SK-N-SH treated with all-trans-retinoic acid at 6 μM for 48 hours (cell line): ENCODE results near the gene LAGE3.

ENCODE experiments used
- ATAC-seq: fragments of 200-7000 bp; cut with Tn5 transposase; 3 replicates; pipeline ENCODE4 v1.9.1; 2020; ENCODE audit warnings: mild to moderate bottlenecking, moderate library complexity
- ARNTL ChIP-seq: fragments of 450-650 bp; formaldehyde crosslinking; IDR thresholded peaks from 2 replicates; pipeline ENCODE4 v1.5.0; 2020; ENCODE audit warnings: low read depth, mild to moderate bottlenecking, moderate library complexity, borderline replicate concordance
- BACH2 ChIP-seq: fragments of 250-450 bp; sonication (Bioruptor Pico); IDR thresholded peaks from 2 replicates; pipeline ENCODE4 v1.9.0; 2021; ENCODE audit warnings: mild to moderate bottlenecking, borderline replicate concordance
- CSDC2 ChIP-seq: fragments of 250-450 bp; sonication (Bioruptor Pico); IDR thresholded peaks from 2 replicates; pipeline ENCODE4 v1.5.0; 2020; ENCODE audit warnings: mild to moderate bottlenecking, moderate library complexity
- ESRRG ChIP-seq: fragments of 250-450 bp; sonication (Bioruptor Pico); IDR thresholded peaks from 2 replicates; pipeline ENCODE4 v1.6.1; 2021; ENCODE audit warnings: mild to moderate bottlenecking
- GLIS3 ChIP-seq: fragments of 250-450 bp; sonication (Bioruptor Pico); IDR thresholded peaks from 2 replicates; pipeline ENCODE4 v1.5.0; 2020; ENCODE audit warnings: mild to moderate bottlenecking, moderate library complexity
- ISL1 ChIP-seq: fragments of 250-450 bp; sonication (Bioruptor Pico); IDR thresholded peaks from 2 replicates; pipeline ENCODE4 v2.1.2; 2022; ENCODE audit warnings: mild to moderate bottlenecking, moderate library complexity
- OSR1 ChIP-seq: fragments of 250-450 bp; sonication (Bioruptor Pico); IDR thresholded peaks from 2 replicates; pipeline ENCODE4 v1.8.0; 2022; ENCODE audit warnings: moderate library complexity, mild to moderate bottlenecking, inconsistent platforms
- SNAI2 ChIP-seq: fragments of 250-450 bp; sonication (Bioruptor Pico); IDR thresholded peaks from 2 replicates; pipeline ENCODE4 v1.5.0; 2020; ENCODE audit warnings: mild to moderate bottlenecking, moderate library complexity
- TCF4 ChIP-seq: fragments of 250-450 bp; sonication (Bioruptor Pico); IDR thresholded peaks from 2 replicates; pipeline ENCODE4 v1.8.0; 2021; ENCODE audit warnings: mild to moderate bottlenecking, moderate library complexity, borderline replicate concordance
- TOX ChIP-seq: fragments of 250-450 bp; sonication (Bioruptor Pico); IDR thresholded peaks from 2 replicates; pipeline ENCODE4 v1.8.0; 2021; ENCODE audit warnings: mild to moderate bottlenecking, moderate library complexity, borderline replicate concordance
- ZC3H10 ChIP-seq: fragments of 250-450 bp; sonication (Bioruptor Pico); IDR thresholded peaks from 2 replicates; pipeline ENCODE4 v1.5.1; 2021; ENCODE audit warnings: mild to moderate bottlenecking, moderate library complexity
- ZFP3 ChIP-seq: fragments of 250-450 bp; sonication (Bioruptor Pico); IDR thresholded peaks from 2 replicates; pipeline ENCODE4 v1.5.0; 2020; ENCODE audit warnings: mild to moderate bottlenecking, moderate library complexity
- ZFP30 ChIP-seq: fragments of 450-650 bp; formaldehyde crosslinking; IDR thresholded peaks from 2 replicates; pipeline ENCODE4 v1.5.0; 2022; ENCODE audit warnings: mild to moderate bottlenecking, moderate library complexity
- ZNF565 ChIP-seq: fragments of 450-650 bp; formaldehyde crosslinking; conservative IDR thresholded peaks from 2 replicates; pipeline ENCODE4 v1.5.0; 2020; ENCODE audit warnings: low read depth, mild to moderate bottlenecking, moderate library complexity
- ZNF70 ChIP-seq: fragments of 450-650 bp; formaldehyde crosslinking; IDR thresholded peaks from 2 replicates; pipeline ENCODE4 v1.5.0; 2020; ENCODE audit warnings: mild to moderate bottlenecking, moderate library complexity
- ZNF8 ChIP-seq: fragments of 450-650 bp; formaldehyde crosslinking; IDR thresholded peaks from 2 replicates; pipeline ENCODE4 v1.5.0; 2020; ENCODE audit warnings: mild to moderate bottlenecking, moderate library complexity
- TF ChIP-seq, protein P1 (sequence below): fragments of 250-450 bp; sonication (Bioruptor Pico); IDR thresholded peaks from 2 replicates; pipeline ENCODE4 v1.5.1; 2021; ENCODE audit warnings: mild to moderate bottlenecking, moderate library complexity
- TF ChIP-seq, protein P2 (sequence below): fragments of 250-450 bp; sonication (Bioruptor Pico); IDR thresholded peaks from 2 replicates; pipeline ENCODE4 v1.5.0; 2020; ENCODE audit warnings: mild to moderate bottlenecking, moderate library complexity
- TF ChIP-seq, protein P3 (sequence below): fragments of 250-450 bp; sonication (Bioruptor Pico); IDR thresholded peaks from 2 replicates; pipeline ENCODE4 v1.5.1; 2020; ENCODE audit warnings: low read depth, mild to moderate bottlenecking, moderate library complexity
- TF ChIP-seq, protein P4 (sequence below): fragments of 250-450 bp; sonication (Bioruptor Pico); IDR thresholded peaks from 2 replicates; pipeline ENCODE4 v1.8.0; 2021; ENCODE audit warnings: low read depth, mild to moderate bottlenecking, moderate library complexity, borderline replicate concordance

Gene LAGE3

DNA sequence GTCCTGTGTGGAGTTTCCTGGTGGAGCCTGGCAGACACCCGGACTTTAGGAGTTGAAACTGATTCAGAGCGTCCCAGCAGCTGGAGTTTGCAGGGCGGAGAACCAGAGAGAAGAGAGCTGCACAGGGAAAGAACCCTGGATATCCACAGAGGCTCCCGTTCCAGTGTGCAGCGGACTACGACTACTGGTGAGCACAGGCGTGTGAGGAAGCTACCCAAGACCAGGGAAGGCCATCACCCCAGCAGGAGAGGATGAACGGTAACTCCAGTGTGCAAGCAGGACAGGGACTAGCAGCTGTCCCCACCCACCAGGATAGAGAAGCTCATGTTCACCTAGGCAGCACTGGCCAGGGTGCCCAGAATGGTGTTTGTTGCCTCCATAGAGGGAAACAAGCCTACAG lies 2.3 kb downstream of the LAGE3 start:
- TF ChIP-seq ZNF8 (CRISPR knock-in tag), result no peak
- no peak for TF ChIP-seq ZNF70 (CRISPR knock-in tag)
- TF ChIP-seq ISL1 (CRISPR knock-in tag), result no peak
- no peak for TF ChIP-seq ZFP3
- TF ChIP-seq ZFP30 (CRISPR knock-in tag), result no peak
- TF ChIP-seq, protein P1, sequence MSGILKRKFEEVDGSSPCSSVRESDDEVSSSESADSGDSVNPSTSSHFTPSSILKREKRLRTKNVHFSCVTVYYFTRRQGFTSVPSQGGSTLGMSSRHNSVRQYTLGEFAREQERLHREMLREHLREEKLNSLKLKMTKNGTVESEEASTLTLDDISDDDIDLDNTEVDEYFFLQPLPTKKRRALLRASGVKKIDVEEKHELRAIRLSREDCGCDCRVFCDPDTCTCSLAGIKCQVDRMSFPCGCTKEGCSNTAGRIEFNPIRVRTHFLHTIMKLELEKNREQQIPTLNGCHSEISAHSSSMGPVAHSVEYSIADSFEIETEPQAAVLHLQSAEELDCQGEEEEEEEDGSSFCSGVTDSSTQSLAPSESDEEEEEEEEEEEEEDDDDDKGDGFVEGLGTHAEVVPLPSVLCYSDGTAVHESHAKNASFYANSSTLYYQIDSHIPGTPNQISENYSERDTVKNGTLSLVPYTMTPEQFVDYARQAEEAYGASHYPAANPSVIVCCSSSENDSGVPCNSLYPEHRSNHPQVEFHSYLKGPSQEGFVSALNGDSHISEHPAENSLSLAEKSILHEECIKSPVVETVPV (CRISPR knock-in tag), result no peak
- TF ChIP-seq, all 23 proteins: peak for 0
- no peak for ATAC-seq

DNA sequence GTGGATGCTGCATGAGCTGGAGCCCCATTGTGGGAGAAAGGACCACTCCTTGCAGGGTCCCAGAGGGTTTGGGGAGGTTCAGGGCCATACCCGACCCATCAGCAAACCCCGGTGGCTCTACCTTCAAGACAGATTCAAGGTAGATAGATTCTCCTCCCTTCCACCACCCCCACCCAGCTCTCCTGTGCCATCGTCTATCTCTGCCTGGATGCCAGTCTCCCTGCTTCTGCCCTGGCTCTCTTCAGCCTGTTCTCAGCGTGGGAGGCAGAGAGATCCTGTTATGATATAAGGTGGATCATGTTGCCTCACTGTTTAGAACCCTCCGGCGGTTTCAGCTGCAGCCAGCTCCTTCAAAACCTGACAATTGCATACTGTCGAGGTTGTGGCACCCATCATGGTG lies 5.4 kb downstream of the LAGE3 start:
- no peak for ATAC-seq
- TF ChIP-seq, protein P2, sequence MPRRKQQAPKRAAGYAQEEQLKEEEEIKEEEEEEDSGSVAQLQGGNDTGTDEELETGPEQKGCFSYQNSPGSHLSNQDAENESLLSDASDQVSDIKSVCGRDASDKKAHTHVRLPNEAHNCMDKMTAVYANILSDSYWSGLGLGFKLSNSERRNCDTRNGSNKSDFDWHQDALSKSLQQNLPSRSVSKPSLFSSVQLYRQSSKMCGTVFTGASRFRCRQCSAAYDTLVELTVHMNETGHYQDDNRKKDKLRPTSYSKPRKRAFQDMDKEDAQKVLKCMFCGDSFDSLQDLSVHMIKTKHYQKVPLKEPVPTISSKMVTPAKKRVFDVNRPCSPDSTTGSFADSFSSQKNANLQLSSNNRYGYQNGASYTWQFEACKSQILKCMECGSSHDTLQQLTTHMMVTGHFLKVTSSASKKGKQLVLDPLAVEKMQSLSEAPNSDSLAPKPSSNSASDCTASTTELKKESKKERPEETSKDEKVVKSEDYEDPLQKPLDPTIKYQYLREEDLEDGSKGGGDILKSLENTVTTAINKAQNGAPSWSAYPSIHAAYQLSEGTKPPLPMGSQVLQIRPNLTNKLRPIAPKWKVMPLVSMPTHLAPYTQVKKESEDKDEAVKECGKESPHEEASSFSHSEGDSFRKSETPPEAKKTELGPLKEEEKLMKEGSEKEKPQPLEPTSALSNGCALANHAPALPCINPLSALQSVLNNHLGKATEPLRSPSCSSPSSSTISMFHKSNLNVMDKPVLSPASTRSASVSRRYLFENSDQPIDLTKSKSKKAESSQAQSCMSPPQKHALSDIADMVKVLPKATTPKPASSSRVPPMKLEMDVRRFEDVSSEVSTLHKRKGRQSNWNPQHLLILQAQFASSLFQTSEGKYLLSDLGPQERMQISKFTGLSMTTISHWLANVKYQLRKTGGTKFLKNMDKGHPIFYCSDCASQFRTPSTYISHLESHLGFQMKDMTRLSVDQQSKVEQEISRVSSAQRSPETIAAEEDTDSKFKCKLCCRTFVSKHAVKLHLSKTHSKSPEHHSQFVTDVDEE (CRISPR knock-in tag), result no peak
- TF ChIP-seq TOX (CRISPR knock-in tag) (no peak), ZNF70 (CRISPR knock-in tag) (no peak), SNAI2 (CRISPR knock-in tag) (no peak), BACH2 (no peak), ZC3H10 (CRISPR knock-in tag) (no peak), OSR1 (no peak), ISL1 (CRISPR knock-in tag) (no peak), ARNTL (CRISPR knock-in tag) (no peak), ZFP3 (no peak), GLIS3 (CRISPR knock-in tag) (no peak), ESRRG (CRISPR knock-in tag) (no peak), ZFP30 (CRISPR knock-in tag) (no peak), ZNF565 (CRISPR knock-in tag) (no peak), ZNF8 (CRISPR knock-in tag) (no peak), CSDC2 (CRISPR knock-in tag) (no peak)
- TF ChIP-seq, protein P3, sequence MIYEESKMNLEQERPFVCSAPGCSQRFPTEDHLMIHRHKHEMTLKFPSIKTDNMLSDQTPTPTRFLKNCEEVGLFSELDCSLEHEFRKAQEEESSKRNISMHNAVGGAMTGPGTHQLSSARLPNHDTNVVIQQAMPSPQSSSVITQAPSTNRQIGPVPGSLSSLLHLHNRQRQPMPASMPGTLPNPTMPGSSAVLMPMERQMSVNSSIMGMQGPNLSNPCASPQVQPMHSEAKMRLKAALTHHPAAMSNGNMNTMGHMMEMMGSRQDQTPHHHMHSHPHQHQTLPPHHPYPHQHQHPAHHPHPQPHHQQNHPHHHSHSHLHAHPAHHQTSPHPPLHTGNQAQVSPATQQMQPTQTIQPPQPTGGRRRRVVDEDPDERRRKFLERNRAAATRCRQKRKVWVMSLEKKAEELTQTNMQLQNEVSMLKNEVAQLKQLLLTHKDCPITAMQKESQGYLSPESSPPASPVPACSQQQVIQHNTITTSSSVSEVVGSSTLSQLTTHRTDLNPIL (CRISPR knock-in tag), result no peak

DNA sequence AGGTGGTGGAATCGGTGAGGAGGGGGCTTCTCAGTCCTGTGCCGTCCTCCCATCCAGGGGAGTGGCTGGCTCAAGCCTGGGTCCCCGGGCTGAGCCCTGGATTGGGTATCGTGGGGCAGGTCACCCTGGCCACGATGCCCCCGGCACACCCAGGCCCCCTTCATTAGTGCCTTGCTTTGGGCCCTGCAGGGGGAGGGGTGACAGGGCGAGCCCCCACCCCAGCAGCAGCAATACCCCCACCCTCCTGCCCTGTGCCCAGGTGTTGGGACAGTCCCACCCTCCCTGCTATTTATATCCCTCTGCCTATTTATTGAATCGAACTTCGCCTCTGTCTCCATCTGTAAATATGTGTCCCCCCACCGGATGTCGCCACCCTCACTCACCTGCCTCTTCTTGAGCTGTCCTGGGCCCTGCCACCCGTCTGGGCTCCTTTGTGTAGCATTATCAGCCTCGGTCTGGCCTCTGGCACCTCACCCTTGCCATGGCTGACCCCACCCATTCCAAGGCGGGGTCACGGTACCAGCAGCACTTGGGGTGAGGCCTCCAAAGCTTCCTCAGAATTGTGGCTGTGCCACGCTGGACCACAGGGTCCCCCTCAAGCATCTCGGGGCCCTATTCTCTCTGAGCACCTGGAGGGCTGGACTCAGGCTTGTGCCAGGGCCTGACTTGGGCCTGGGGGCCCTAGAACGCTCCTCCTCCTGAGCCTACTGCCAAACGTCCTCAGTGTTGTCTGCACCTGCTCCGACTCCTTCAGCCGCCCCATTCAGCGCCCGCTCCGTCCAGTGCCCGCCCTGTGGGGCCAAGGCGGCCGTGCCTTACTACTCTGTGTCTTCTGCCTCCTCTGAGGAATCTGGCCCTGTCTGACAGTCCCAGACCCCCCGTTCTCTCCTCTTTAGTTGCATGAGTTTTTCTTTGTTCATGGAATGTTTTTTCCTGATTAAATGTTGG lies 6.1 kb downstream of the LAGE3 start:
- no peak for ATAC-seq
- no peak for TF ChIP-seq ZFP3
- TF ChIP-seq TCF4, result no peak
- TF ChIP-seq ZNF8 (CRISPR knock-in tag), result no peak
- TF ChIP-seq, protein P4, sequence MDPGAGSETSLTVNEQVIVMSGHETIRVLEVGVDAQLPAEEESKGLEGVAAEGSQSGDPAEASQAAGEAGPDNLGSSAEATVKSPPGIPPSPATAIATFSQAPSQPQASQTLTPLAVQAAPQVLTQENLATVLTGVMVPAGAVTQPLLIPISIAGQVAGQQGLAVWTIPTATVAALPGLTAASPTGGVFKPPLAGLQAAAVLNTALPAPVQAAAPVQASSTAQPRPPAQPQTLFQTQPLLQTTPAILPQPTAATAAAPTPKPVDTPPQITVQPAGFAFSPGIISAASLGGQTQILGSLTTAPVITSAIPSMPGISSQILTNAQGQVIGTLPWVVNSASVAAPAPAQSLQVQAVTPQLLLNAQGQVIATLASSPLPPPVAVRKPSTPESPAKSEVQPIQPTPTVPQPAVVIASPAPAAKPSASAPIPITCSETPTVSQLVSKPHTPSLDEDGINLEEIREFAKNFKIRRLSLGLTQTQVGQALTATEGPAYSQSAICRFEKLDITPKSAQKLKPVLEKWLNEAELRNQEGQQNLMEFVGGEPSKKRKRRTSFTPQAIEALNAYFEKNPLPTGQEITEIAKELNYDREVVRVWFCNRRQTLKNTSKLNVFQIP (CRISPR knock-in tag), result no peak
- TF ChIP-seq ZFP30 (CRISPR knock-in tag), result no peak
- TF ChIP-seq GLIS3 (CRISPR knock-in tag), result no peak
- TF ChIP-seq, protein P1 (CRISPR knock-in tag), result no peak
- no peak for TF ChIP-seq ISL1 (CRISPR knock-in tag)
- no peak for TF ChIP-seq OSR1
- TF ChIP-seq ZNF565 (CRISPR knock-in tag), result no peak
- no peak for TF ChIP-seq TOX (CRISPR knock-in tag)
- TF ChIP-seq, protein P2 (CRISPR knock-in tag), result no peak
- no peak for TF ChIP-seq ESRRG (CRISPR knock-in tag)
- TF ChIP-seq, protein P3 (CRISPR knock-in tag), result no peak
- no peak for TF ChIP-seq SNAI2 (CRISPR knock-in tag)
- TF ChIP-seq CSDC2 (CRISPR knock-in tag), result no peak
- no peak for TF ChIP-seq BACH2
- TF ChIP-seq ARNTL (CRISPR knock-in tag), result no peak
- no peak for TF ChIP-seq ZNF70 (CRISPR knock-in tag)
- TF ChIP-seq, all 23 proteins: peak for 0
